ENCODE results near the gene WSCD2.
"Not testable (repeated sequence)": the region's sequence is repeated elsewhere in the genome, so short reads cannot be mapped to it uniquely, and the experiment has no call there.

WSCD2 gene

DNA sequence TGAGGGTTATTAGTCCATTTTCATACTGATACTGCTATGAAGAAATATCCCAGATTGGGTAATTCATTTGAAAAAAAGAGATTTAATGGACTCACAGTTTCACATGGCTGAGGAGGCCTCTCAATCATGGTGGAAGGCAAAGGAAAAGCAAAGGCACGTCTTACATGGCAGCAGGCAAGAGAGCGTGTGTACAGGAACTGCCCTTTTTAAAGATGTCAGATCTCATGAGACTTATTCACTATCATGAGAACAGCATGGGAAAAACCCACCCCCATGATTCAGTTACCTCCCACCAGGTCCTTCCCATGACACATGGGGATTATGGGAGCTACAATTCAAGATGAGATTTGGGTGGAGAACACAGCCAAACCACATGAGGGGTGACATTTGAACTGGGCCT, 96.0 kb downstream of the WSCD2 start:
- not testable (repeated sequence) for H3K9me3 ChIP-seq (ENCODE audit: control insufficient read depth in 1 of 2, low read length in 2 of 2); H3K36me3 ChIP-seq (ENCODE audit: control insufficient read depth in 1 of 2, insufficient read depth in 2 of 2, low read length in 2 of 2); H3K4me3 ChIP-seq (ENCODE audit: low read depth in 1 of 2, low read length in 2 of 2); H3K27ac ChIP-seq (ENCODE audit: low read depth, low read length); H3K27me3 ChIP-seq (ENCODE audit: control insufficient read depth in 1 of 2, insufficient read depth in 2 of 2, low read length in 2 of 2); H3K9ac ChIP-seq (ENCODE audit: low read depth in 1 of 2, low read length in 2 of 2); H3K4me1 ChIP-seq (ENCODE audit: control insufficient read depth in 1 of 2, insufficient read depth in 2 of 2, low read length in 2 of 2)

- Histone ChIP-seq H3K9ac (ENCODE audit: low read depth in 1 of 2, low read length in 2 of 2) (no peak overlapping the region), H3K4me3 (ENCODE audit: low read depth in 1 of 2, low read length in 2 of 2) (no peak overlapping the region), H3K27me3 (ENCODE audit: control insufficient read depth in 1 of 2, insufficient read depth in 2 of 2, low read length in 2 of 2) (no peaks in the 10 kb centered on the region), H3K9me3 (ENCODE audit: control insufficient read depth in 1 of 2, low read length in 2 of 2) (no peaks in the 10 kb centered on the region), H3K27ac (ENCODE audit: low read depth, low read length) (no peak overlapping the region), H3K36me3 (ENCODE audit: control insufficient read depth in 1 of 2, insufficient read depth in 2 of 2, low read length in 2 of 2) (no peaks in the 10 kb centered on the region), H3K4me1 (ENCODE audit: control insufficient read depth in 1 of 2, insufficient read depth in 2 of 2, low read length in 2 of 2) (no peaks in the 10 kb centered on the region)
Measured at GRCh38 chr12:108226866-108227265, 97.8 kb downstream of the WSCD2 start.

GRCh38 chr12:108228746-108229145, 99.7 kb downstream of the WSCD2 start:
- H3K9me3 ChIP-seq (ENCODE audit: control insufficient read depth in 1 of 2, low read length in 2 of 2): no peaks in the 10 kb centered on the region
- no peaks in the 10 kb centered on the region for H3K27me3 ChIP-seq (ENCODE audit: control insufficient read depth in 1 of 2, insufficient read depth in 2 of 2, low read length in 2 of 2)
- no peak overlapping the region for H3K9ac ChIP-seq (ENCODE audit: low read depth in 1 of 2, low read length in 2 of 2)
- H3K4me1 ChIP-seq (ENCODE audit: control insufficient read depth in 1 of 2, insufficient read depth in 2 of 2, low read length in 2 of 2): no peaks in the 10 kb centered on the region
- no peak overlapping the region for H3K27ac ChIP-seq (ENCODE audit: low read depth, low read length)
- H3K4me3 ChIP-seq (ENCODE audit: low read depth in 1 of 2, low read length in 2 of 2): no peak overlapping the region
- no peaks in the 10 kb centered on the region for H3K36me3 ChIP-seq (ENCODE audit: control insufficient read depth in 1 of 2, insufficient read depth in 2 of 2, low read length in 2 of 2)

DNA sequence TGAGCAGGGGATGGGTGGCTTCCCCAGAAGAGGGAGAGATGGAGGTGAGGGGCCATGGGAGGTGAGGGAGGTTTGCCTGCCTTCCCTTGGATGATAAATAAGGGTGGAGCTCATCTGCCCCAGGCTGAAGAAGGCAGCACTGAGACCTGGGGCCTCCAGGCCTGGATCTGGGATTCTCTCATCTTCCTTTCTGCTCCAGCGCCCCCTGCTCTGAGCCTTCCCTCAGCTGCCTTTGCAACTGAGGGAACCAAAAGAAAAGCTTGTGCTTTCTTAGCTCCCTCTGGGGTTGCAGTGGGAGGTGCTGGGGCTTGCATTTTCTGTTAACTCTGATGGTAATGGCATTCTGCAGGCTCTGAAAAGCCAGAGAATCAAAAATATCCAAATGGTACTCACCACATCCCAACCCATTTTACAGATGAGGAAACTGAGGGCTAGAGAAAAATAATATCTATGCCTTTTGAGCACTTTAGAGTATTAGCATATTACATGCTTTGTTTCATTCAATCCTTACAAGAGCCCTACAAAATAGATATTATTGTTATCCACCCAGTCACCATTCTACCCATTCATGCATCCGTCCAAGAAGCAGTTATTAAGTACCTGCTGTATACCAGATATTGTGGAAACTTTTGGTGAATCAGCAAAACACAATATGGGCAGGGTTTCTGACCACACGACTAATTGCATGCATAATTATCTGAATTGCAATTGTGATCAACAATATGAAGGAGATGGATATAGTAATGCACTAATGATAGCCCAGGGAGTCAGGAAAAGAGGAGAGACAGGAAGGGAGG, 102.2 kb downstream of the WSCD2 start:
- H3K9ac ChIP-seq (ENCODE audit: low read depth in 1 of 2, low read length in 2 of 2): no peak overlapping the region
- H3K27me3 ChIP-seq (ENCODE audit: control insufficient read depth in 1 of 2, insufficient read depth in 2 of 2, low read length in 2 of 2): no peaks in the 10 kb centered on the region
- H3K36me3 ChIP-seq (ENCODE audit: control insufficient read depth in 1 of 2, insufficient read depth in 2 of 2, low read length in 2 of 2): no peaks in the 10 kb centered on the region
- H3K4me3 ChIP-seq (ENCODE audit: low read depth in 1 of 2, low read length in 2 of 2): no peak overlapping the region
- H3K27ac ChIP-seq (ENCODE audit: low read depth, low read length): no peak overlapping the region
- H3K9me3 ChIP-seq (ENCODE audit: control insufficient read depth in 1 of 2, low read length in 2 of 2): no peaks in the 10 kb centered on the region
- H3K4me1 ChIP-seq (ENCODE audit: control insufficient read depth in 1 of 2, insufficient read depth in 2 of 2, low read length in 2 of 2): no peaks in the 10 kb centered on the region

DNA sequence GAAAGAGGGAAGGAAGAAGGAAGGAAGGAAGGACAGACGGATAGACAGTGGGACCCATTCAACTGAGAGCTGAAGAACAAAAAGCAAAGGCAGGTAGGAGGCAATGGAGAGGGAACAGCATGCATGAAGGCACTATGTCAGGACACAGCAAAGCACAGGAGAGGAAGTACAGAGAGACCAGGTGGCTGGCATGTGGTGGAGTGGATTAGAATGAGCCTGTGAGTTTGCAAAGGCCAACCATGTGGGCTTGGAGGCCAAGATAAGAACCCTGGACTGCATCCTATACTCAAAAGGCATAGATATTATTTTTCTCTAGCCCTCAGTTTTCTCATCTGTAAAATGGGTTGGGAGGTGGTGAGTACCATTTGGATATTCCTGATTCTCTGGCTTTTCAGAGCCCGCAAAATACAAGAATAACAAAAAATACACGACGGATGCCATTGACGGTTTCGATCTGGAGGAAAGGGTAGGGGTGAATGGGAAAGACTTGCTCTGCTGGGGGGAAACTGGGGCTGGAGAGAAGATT, 102.9 kb downstream of the WSCD2 start:
- Histone ChIP-seq H3K9me3 (ENCODE audit: control insufficient read depth in 1 of 2, low read length in 2 of 2) (no peaks in the 10 kb centered on the region), H3K36me3 (ENCODE audit: control insufficient read depth in 1 of 2, insufficient read depth in 2 of 2, low read length in 2 of 2) (no peaks in the 10 kb centered on the region), H3K27me3 (ENCODE audit: control insufficient read depth in 1 of 2, insufficient read depth in 2 of 2, low read length in 2 of 2) (no peaks in the 10 kb centered on the region), H3K9ac (ENCODE audit: low read depth in 1 of 2, low read length in 2 of 2) (no peak overlapping the region), H3K4me3 (ENCODE audit: low read depth in 1 of 2, low read length in 2 of 2) (no peak overlapping the region), H3K27ac (ENCODE audit: low read depth, low read length) (no peak overlapping the region), H3K4me1 (ENCODE audit: control insufficient read depth in 1 of 2, insufficient read depth in 2 of 2, low read length in 2 of 2) (no peaks in the 10 kb centered on the region)

DNA sequence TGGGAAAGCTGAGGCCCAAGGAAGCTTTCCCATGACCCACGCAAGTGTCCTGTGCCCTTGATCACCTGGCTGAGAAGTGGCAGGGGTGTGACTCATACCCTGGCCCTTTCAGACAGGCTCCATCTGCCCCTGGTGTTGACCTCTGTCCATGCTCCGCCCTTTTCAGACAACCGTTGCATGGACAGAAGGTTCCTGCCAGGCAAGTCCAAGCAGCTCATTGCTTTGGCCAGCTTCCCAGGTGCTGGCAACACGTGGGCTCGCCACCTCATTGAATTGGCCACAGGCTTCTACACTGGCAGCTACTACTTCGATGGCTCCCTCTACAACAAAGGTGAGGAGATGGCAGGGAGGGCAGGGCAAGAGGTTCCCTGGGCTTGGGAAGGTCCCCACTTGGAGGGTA, 103.5 kb downstream of the WSCD2 start:
- H3K36me3 ChIP-seq (ENCODE audit: control insufficient read depth in 1 of 2, insufficient read depth in 2 of 2, low read length in 2 of 2): no peaks in the 10 kb centered on the region
- H3K27ac ChIP-seq (ENCODE audit: low read depth, low read length): no peak overlapping the region
- no peak overlapping the region for H3K4me3 ChIP-seq (ENCODE audit: low read depth in 1 of 2, low read length in 2 of 2)
- H3K9ac ChIP-seq (ENCODE audit: low read depth in 1 of 2, low read length in 2 of 2): no peak overlapping the region
- peaks cover 0 to 4% of the 10 kb centered on the region in 2 donors for H3K9me3 ChIP-seq (ENCODE audit: control insufficient read depth in 1 of 2, low read length in 2 of 2)
- no peaks in the 10 kb centered on the region for H3K4me1 ChIP-seq (ENCODE audit: control insufficient read depth in 1 of 2, insufficient read depth in 2 of 2, low read length in 2 of 2)
- no peaks in the 10 kb centered on the region for H3K27me3 ChIP-seq (ENCODE audit: control insufficient read depth in 1 of 2, insufficient read depth in 2 of 2, low read length in 2 of 2)

GRCh38 chr12:108234158-108234557, 105.1 kb downstream of the WSCD2 start:
- peaks cover 0 to 4% of the 10 kb centered on the region in 2 donors for H3K9me3 ChIP-seq (ENCODE audit: control insufficient read depth in 1 of 2, low read length in 2 of 2)

GRCh38 chr12:108235197-108235984, 106.3 kb downstream of the WSCD2 start:
- H3K4me3 ChIP-seq (ENCODE audit: low read depth in 1 of 2, low read length in 2 of 2): no peak overlapping the region
- peaks cover 0 to 4% of the 10 kb centered on the region in 2 donors for H3K9me3 ChIP-seq (ENCODE audit: control insufficient read depth in 1 of 2, low read length in 2 of 2)
- H3K36me3 ChIP-seq (ENCODE audit: control insufficient read depth in 1 of 2, insufficient read depth in 2 of 2, low read length in 2 of 2): no peaks in the 10 kb centered on the region
- H3K27me3 ChIP-seq (ENCODE audit: control insufficient read depth in 1 of 2, insufficient read depth in 2 of 2, low read length in 2 of 2): no peaks in the 10 kb centered on the region
- no peak overlapping the region for H3K9ac ChIP-seq (ENCODE audit: low read depth in 1 of 2, low read length in 2 of 2)
- H3K4me1 ChIP-seq (ENCODE audit: control insufficient read depth in 1 of 2, insufficient read depth in 2 of 2, low read length in 2 of 2): no peaks in the 10 kb centered on the region
- no peak overlapping the region for H3K27ac ChIP-seq (ENCODE audit: low read depth, low read length)

More at GRCh38 chr12:108234158-108234557, 105.1 kb downstream of the WSCD2 start:
- Histone ChIP-seq H3K36me3 (ENCODE audit: control insufficient read depth in 1 of 2, insufficient read depth in 2 of 2, low read length in 2 of 2) (no peaks in the 10 kb centered on the region), H3K27me3 (ENCODE audit: control insufficient read depth in 1 of 2, insufficient read depth in 2 of 2, low read length in 2 of 2) (no peaks in the 10 kb centered on the region), H3K4me3 (ENCODE audit: low read depth in 1 of 2, low read length in 2 of 2) (no peak overlapping the region), H3K9ac (ENCODE audit: low read depth in 1 of 2, low read length in 2 of 2) (no peak overlapping the region), H3K27ac (ENCODE audit: low read depth, low read length) (no peak overlapping the region), H3K4me1 (ENCODE audit: control insufficient read depth in 1 of 2, insufficient read depth in 2 of 2, low read length in 2 of 2) (no peaks in the 10 kb centered on the region)

GRCh38 chr12:108235985-108236263, 106.8 kb downstream of the WSCD2 start:
- H3K4me3 ChIP-seq (ENCODE audit: low read depth in 1 of 2, low read length in 2 of 2): no peak overlapping the region
- H3K9me3 ChIP-seq (ENCODE audit: control insufficient read depth in 1 of 2, low read length in 2 of 2): peaks cover 0 to 4% of the 10 kb centered on the region in 2 donors
- no peaks in the 10 kb centered on the region for H3K27me3 ChIP-seq (ENCODE audit: control insufficient read depth in 1 of 2, insufficient read depth in 2 of 2, low read length in 2 of 2)
- H3K27ac ChIP-seq (ENCODE audit: low read depth, low read length): no peak overlapping the region
- no peaks in the 10 kb centered on the region for H3K4me1 ChIP-seq (ENCODE audit: control insufficient read depth in 1 of 2, insufficient read depth in 2 of 2, low read length in 2 of 2)
- H3K36me3 ChIP-seq (ENCODE audit: control insufficient read depth in 1 of 2, insufficient read depth in 2 of 2, low read length in 2 of 2): no peaks in the 10 kb centered on the region
- no peak overlapping the region for H3K9ac ChIP-seq (ENCODE audit: low read depth in 1 of 2, low read length in 2 of 2)

DNA sequence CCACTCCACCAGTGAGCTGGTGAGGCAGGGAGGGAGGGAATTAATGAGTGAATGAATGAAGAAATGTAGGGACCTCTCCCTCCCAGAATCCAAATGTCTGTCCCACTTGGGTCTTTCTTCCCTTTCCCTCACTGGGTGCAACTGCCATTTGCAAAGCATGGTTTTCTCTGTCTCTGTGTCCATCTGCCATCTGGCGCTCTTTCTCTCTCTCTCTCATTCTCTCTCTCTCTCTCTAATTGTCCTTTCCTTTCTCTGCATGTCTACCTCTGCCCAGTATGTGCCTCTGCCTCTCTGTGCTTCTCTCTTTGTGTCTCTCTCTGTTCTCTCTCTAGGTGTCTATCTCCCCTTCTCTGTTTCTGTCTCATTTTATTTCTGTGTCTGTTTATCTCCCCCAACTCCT, 107.3 kb downstream of the WSCD2 start:
- no peak overlapping the region for H3K27ac ChIP-seq (ENCODE audit: low read depth, low read length)
- no peak overlapping the region for H3K4me3 ChIP-seq (ENCODE audit: low read depth in 1 of 2, low read length in 2 of 2)
- no peaks in the 10 kb centered on the region for H3K27me3 ChIP-seq (ENCODE audit: control insufficient read depth in 1 of 2, insufficient read depth in 2 of 2, low read length in 2 of 2)
- no peaks in the 10 kb centered on the region for H3K4me1 ChIP-seq (ENCODE audit: control insufficient read depth in 1 of 2, insufficient read depth in 2 of 2, low read length in 2 of 2)
- H3K36me3 ChIP-seq (ENCODE audit: control insufficient read depth in 1 of 2, insufficient read depth in 2 of 2, low read length in 2 of 2): no peaks in the 10 kb centered on the region
- peaks cover 0 to 4% of the 10 kb centered on the region in 2 donors for H3K9me3 ChIP-seq (ENCODE audit: control insufficient read depth in 1 of 2, low read length in 2 of 2)
- no peak overlapping the region for H3K9ac ChIP-seq (ENCODE audit: low read depth in 1 of 2, low read length in 2 of 2)
